Neuronal stem cell (in vitro differentiated cells): ENCODE data around the gene RIN3.

ENCODE experiments used
- DNase-seq: peaks from one replicate; pipeline ENCODE4 v3.0.0-alpha.2; 2013; ENCODE audit warnings: low spot score
- H2AFZ ChIP-seq: one replicate; pipeline ENCODE4 v1.6.1; 2013; ENCODE audit warnings: mild to moderate bottlenecking, low read length, inconsistent platforms
- H2AK5ac ChIP-seq: 2 replicates; pipeline ENCODE4 v1.6.1; 2013; ENCODE audit warnings: low read depth, mild to moderate bottlenecking, inconsistent platforms, low read length, moderate library complexity, mixed read lengths
- H2BK120ac ChIP-seq: 2 replicates; pipeline ENCODE4 v1.6.1; 2013; ENCODE audit warnings: low read depth, mild to moderate bottlenecking, inconsistent platforms, low read length, moderate library complexity, mixed read lengths
- H2BK12ac ChIP-seq: one replicate; pipeline ENCODE4 v1.6.1; 2013; ENCODE audit warnings: low read length, inconsistent platforms
- H2BK15ac ChIP-seq: 2 replicates; pipeline ENCODE4 v1.6.1; 2013; ENCODE audit warnings: mild to moderate bottlenecking, low read length, inconsistent platforms, mixed read lengths
- H2BK5ac ChIP-seq: one replicate; pipeline ENCODE4 v1.6.1; 2013; ENCODE audit warnings: inconsistent platforms, mild to moderate bottlenecking, low read length, moderate library complexity
- H3K14ac ChIP-seq: one replicate; pipeline ENCODE4 v1.6.1; 2013; ENCODE audit warnings: low read length, inconsistent platforms
- H3K18ac ChIP-seq: 2 replicates; pipeline ENCODE4 v1.6.1; 2013; ENCODE audit warnings: low read length, inconsistent platforms
- H3K23ac ChIP-seq: 2 replicates; pipeline ENCODE4 v1.6.1; 2013; ENCODE audit warnings: low read depth, mild to moderate bottlenecking, mixed read lengths, low read length, inconsistent platforms; ENCODE audit not compliant: poor library complexity
- H3K27ac ChIP-seq: replicated peaks from 3 replicates; pipeline ENCODE4 v1.5.1; 2013; ENCODE audit warnings: low read length, inconsistent platforms
- H3K27me3 ChIP-seq, 3 experiments: 2 replicates each; pipeline ENCODE4 v1.6.1; 2013; ENCODE audit warnings: low read length in 3 of 3, mild to moderate bottlenecking in 2 of 3, inconsistent platforms in 1 of 3, low read depth in 1 of 3, mixed read lengths in 1 of 3, moderate library complexity in 1 of 3; ENCODE audit not compliant: control insufficient read depth in 3 of 3, insufficient read depth in 3 of 3
- H3K36me3 ChIP-seq, 2 donors: replicated peaks in 1 of 2; 2 replicates each; pipeline ENCODE4 v1.6.1; 2013; ENCODE audit warnings: low read length in 2 of 2; ENCODE audit not compliant: control insufficient read depth in 2 of 2, insufficient read depth in 2 of 2
- H3K4ac ChIP-seq: 2 replicates; pipeline ENCODE4 v1.6.1; 2013; ENCODE audit warnings: inconsistent platforms, mild to moderate bottlenecking, low read length, moderate library complexity
- H3K4me1 ChIP-seq, 2 donors: 1 replicate in 1 of 2; 2 replicates in 1 of 2; pipeline ENCODE4 v1.6.1; 2013; ENCODE audit warnings: low read length in 2 of 2, low read depth in 1 of 2; ENCODE audit not compliant: control insufficient read depth in 2 of 2, insufficient read depth in 1 of 2
- H3K4me2 ChIP-seq: one replicate; pipeline ENCODE4 v1.6.1; 2013; ENCODE audit warnings: mild to moderate bottlenecking, low read length, inconsistent platforms; ENCODE audit not compliant: insufficient read depth, poor library complexity, severe bottlenecking
- H3K4me3 ChIP-seq, 2 donors: 2 replicates each; pipeline ENCODE4 v1.5.1; 2013; ENCODE audit warnings: low read length in 2 of 2, mild to moderate bottlenecking in 2 of 2, inconsistent platforms in 1 of 2, moderate library complexity in 1 of 2
- H3K79me1 ChIP-seq: one replicate; pipeline ENCODE4 v1.6.1; 2013; ENCODE audit warnings: low read depth, mild to moderate bottlenecking, inconsistent platforms, low read length, moderate library complexity
- H3K9ac ChIP-seq: one replicate; pipeline ENCODE4 v1.6.1; 2013; ENCODE audit warnings: mild to moderate bottlenecking, low read depth, low read length, inconsistent platforms; ENCODE audit not compliant: poor library complexity
- H3K9me3 ChIP-seq, 2 donors: replicated peaks in 1 of 2; 2 replicates each; pipeline versions ENCODE3 to v1.6.1; 2013; ENCODE audit warnings: low read length in 2 of 2, mild to moderate bottlenecking in 2 of 2, inconsistent platforms in 1 of 2, low read depth in 1 of 2, mixed read lengths in 1 of 2, moderate library complexity in 1 of 2; ENCODE audit not compliant: control insufficient read depth in 2 of 2, insufficient read depth in 1 of 2
- H4K8ac ChIP-seq: one replicate; pipeline ENCODE4 v1.6.1; 2013; ENCODE audit warnings: low read depth, mild to moderate bottlenecking, inconsistent platforms, low read length, moderate library complexity
- H4K91ac ChIP-seq: one replicate; pipeline ENCODE4 v1.6.1; 2013; ENCODE audit warnings: low read length, low read depth, mild to moderate bottlenecking, inconsistent platforms; ENCODE audit not compliant: poor library complexity
- WGBS, 2 donors: extraction: QIAGEN DNeasy Blood & Tissue Kit; methylation state at CpG; one replicate each; pipeline ENCODE4 v1.1.7; 2013; ENCODE audit warnings: missing lambda C conversion rate in 2 of 2, mixed read lengths in 1 of 2; ENCODE audit not compliant: insufficient read length in 2 of 2, insufficient replicate concordance in 1 of 2; ENCODE audit errors: extremely low coverage in 2 of 2; 5-methylcytosine and 5-hydroxymethylcytosine counted together

RIN3 gene

DNA sequence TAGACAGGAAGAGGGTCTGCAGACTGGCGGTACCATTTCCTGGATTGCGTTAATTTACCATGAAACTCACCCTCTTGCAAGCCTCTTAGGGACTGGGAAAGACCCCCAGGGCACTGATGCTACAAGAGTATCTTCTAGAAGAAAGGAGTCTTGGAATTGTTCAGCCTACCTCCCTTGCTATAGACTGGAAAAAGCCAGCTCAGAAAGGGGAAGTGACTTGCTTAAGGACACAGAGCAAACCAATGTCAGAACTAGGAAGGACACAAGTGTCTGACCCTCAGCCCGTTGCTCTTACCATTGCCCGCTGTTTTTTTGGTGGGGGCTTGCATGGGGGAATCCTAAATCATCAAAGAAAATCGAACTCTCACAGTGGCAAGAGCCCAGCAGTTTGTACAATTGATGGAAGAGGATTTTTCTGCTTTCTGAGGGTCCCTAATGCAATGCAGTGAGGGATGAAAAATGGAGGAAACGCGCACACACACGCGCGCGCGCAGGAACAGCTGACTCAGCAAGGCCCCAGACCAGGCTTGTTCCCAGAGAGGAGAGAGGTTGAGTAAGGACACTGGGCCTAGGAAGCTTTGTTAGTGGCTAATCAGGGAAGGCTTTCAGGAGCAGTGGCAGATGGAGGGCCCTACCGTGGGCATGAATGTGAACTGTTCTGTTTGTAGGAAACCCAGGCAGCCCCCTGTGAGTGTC is 50.9 kb downstream of the RIN3 start:
- no peak overlapping the region for H4K91ac ChIP-seq
- no peak for DNase-seq
- H3K79me1 ChIP-seq, result no peaks in the 10 kb centered on the region
- H2AFZ ChIP-seq, result no peak overlapping the region
- H2BK5ac ChIP-seq, result no peak overlapping the region
- H3K27ac ChIP-seq, result no peak overlapping the region
- H3K36me3 ChIP-seq, result peaks cover 0 to 2% of the 10 kb centered on the region in 2 donors
- H3K23ac ChIP-seq, result no peak overlapping the region
- peaks cover 0 to 7% of the 10 kb centered on the region in 2 donors for H3K4me1 ChIP-seq
- no CpG with 5 or more reads among the region's 13 CpGs for WGBS, 2 donors
- H3K4me2 ChIP-seq, result no peak overlapping the region
- H2BK120ac ChIP-seq, result no peak overlapping the region
- no peak overlapping the region for H2BK15ac ChIP-seq
- no peak overlapping the region for H2BK12ac ChIP-seq
- no peak overlapping the region for H3K9ac ChIP-seq
- H3K27me3 ChIP-seq, result no peaks in the 10 kb centered on the region
- peak overlapping the region; percentile 26 for H3K4ac ChIP-seq
- no peak overlapping the region for H4K8ac ChIP-seq
- H3K4me3 ChIP-seq, result no peak overlapping the region
- no peak overlapping the region for H3K14ac ChIP-seq
- H3K18ac ChIP-seq, result peak overlapping the region; percentile 30
- H3K9me3 ChIP-seq, result peaks cover 0 to 9% of the 10 kb centered on the region in 2 donors
- H2AK5ac ChIP-seq, result peak overlapping the region; percentile 72

DNA sequence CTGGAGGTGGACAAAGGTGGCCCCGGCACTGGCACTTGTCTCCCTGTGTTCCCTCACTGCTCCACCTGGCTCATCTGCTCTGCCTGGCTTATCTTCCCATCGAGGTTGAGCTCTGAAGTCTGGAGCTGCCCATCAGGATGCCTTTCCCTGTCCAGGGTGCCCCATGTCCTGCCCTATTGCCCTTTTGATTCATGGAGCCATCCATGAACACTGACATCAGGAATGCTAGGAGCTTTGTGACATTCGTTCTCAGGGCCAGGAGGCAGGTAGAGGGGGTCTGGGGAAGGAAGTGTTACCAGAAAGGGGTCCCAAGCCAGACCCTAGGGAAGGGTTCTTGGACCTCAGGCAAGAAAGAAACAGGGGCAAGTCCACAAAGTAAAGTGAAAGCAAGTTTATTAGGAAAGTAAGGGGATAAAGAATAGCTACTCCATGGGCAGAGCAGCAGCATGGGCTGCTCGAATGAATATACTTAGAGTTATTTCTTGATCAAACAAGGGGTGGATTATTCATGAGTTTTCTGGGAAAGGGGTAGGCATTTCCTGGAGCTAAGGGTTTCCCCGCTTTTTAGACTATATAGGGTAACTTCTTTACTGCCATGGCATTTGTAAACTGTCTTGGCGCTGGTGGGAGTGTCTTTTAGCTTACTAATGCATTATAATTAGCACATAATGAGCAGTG is 51.6 kb downstream of the RIN3 start:
- Histone ChIP-seq H2BK15ac (no peak overlapping the region), H3K4me3 (no peak overlapping the region), H3K9me3 (peaks cover 0 to 9% of the 10 kb centered on the region in 2 donors), H3K4me1 (peaks cover 0 to 7% of the 10 kb centered on the region in 2 donors), H3K79me1 (no peaks in the 10 kb centered on the region), H3K9ac (no peak overlapping the region), H2AFZ (no peak overlapping the region), H4K8ac (no peak overlapping the region), H2BK5ac (no peak overlapping the region), H3K27ac (no peak overlapping the region), H4K91ac (no peak overlapping the region), H3K23ac (no peak overlapping the region), H3K18ac (peak overlapping the region; percentile 30), H2BK12ac (no peak overlapping the region), H3K36me3 (peaks cover 0 to 2% of the 10 kb centered on the region in 2 donors), H2BK120ac (no peak overlapping the region), H3K14ac (no peak overlapping the region), H3K27me3 (no peaks in the 10 kb centered on the region), H3K4ac (peak overlapping the region; percentile 26), H3K4me2 (no peak overlapping the region), H2AK5ac (peak overlapping the region; percentile 72)
- no CpG with 5 or more reads among the region's 6 CpGs for WGBS, 2 donors
- DNase-seq, result no peak

DNA sequence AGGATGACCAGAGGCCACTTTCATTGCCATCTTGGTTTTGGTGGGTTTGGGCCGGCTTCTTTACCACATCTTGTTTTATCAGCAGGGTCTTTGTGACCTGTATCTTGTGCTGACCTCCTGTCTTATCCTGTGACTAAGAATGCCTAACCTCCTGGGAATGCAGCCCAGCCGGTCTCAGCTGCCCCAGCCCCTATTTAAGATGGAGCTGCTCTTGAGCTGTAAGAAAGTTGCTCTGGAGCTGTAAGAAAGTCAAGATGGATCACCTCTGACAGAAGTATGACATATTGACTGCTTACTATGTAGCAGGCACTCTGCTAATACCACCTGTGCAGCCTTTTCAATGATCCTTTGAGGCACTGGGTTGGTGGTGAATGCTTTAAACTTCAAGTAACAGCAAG is 52.1 kb downstream of the RIN3 start:
- no peak overlapping the region for H2AFZ ChIP-seq
- H2AK5ac ChIP-seq, result no peak overlapping the region
- no peak overlapping the region for H3K4me2 ChIP-seq
- no peak overlapping the region for H2BK5ac ChIP-seq
- no peak overlapping the region for H3K23ac ChIP-seq
- no peaks in the 10 kb centered on the region for H3K27me3 ChIP-seq
- no peak overlapping the region for H3K9ac ChIP-seq
- H2BK120ac ChIP-seq, result no peak overlapping the region
- H2BK12ac ChIP-seq, result no peak overlapping the region
- H3K4me1 ChIP-seq, result peaks cover 0 to 7% of the 10 kb centered on the region in 2 donors
- WGBS, 2 donors, result no CpG with 5 or more reads among the region's 2 CpGs
- H4K91ac ChIP-seq, result no peak overlapping the region
- no peak for DNase-seq
- H3K14ac ChIP-seq, result no peak overlapping the region
- H3K18ac ChIP-seq, result no peak overlapping the region
- H3K36me3 ChIP-seq, result no peaks in the 10 kb centered on the region
- no peak overlapping the region for H3K4me3 ChIP-seq
- no peaks in the 10 kb centered on the region for H3K79me1 ChIP-seq
- H2BK15ac ChIP-seq, result no peak overlapping the region
- no peak overlapping the region for H4K8ac ChIP-seq
- H3K9me3 ChIP-seq, result peaks cover 0 to 9% of the 10 kb centered on the region in 2 donors
- H3K4ac ChIP-seq, result no peak overlapping the region
- H3K27ac ChIP-seq, result no peak overlapping the region

DNA sequence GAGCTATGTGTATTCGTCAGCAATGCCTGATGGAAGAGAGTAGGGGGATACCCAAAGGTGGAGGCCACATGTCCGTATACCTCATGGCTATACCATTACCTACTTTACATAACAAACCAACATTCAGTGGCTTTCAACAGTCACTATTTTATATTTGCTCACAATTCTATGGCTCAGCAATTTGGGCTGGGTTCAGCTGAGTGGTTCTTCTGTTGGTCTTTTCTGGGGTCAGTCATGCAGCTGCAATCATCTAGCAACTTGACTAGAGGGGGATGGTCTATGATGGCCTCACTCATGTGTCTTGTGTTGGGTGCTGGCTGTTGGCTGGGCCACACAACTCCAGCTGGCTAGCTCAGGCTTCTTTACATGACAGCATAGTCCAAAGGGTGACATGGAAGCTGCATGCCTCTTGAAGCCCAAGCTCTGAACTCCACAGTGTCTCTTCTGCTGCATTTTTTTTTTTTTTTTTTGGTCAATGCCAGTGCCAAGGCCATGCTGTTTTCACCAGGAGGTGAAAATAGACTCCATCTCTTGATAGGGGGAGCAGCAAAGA is 53.7 kb downstream of the RIN3 start:
- Histone ChIP-seq H4K8ac (no peak overlapping the region), H3K36me3 (no peaks in the 10 kb centered on the region), H3K4me2 (no peak overlapping the region), H2BK120ac (no peak overlapping the region), H3K4me3 (peak overlapping the region in 1 of 2 donors; percentile 37), H3K27ac (no peak overlapping the region), H3K4ac (no peak overlapping the region), H2AK5ac (no peak overlapping the region), H2AFZ (no peak overlapping the region), H3K9ac (no peak overlapping the region), H3K4me1 (peaks cover 0 to 7% of the 10 kb centered on the region in 2 donors), H3K27me3 (no peaks in the 10 kb centered on the region), H2BK15ac (no peak overlapping the region), H3K18ac (no peak overlapping the region), H3K9me3 (peaks cover 0 to 9% of the 10 kb centered on the region in 2 donors), H4K91ac (no peak overlapping the region), H3K14ac (no peak overlapping the region), H3K79me1 (no peaks in the 10 kb centered on the region), H2BK12ac (no peak overlapping the region), H3K23ac (no peak overlapping the region), H2BK5ac (no peak overlapping the region)
- WGBS, 2 donors, result no CpG with 5 or more reads among the region's 2 CpGs
- no peak for DNase-seq
